GM18505 (cell line): ENCODE data around the gene RAB26.

Source experiments
- ATAC-seq: cut with Tn5 transposase; IDR thresholded peaks from one replicate; pipeline ENCODE4 v1.9.1; 2021; ENCODE audit not compliant: unreplicated experiment
- POLR2A ChIP-seq: IDR thresholded peaks from 4 replicates; pipeline ENCODE4 v1.6.1; 2011; ENCODE audit warnings: borderline replicate concordance; ENCODE audit not compliant: insufficient read depth, insufficient read length; ENCODE audit errors: extremely low read depth

Gene RAB26

GRCh38 chr16:2187212-2187611, 38.8 kb downstream of the RAB26 start:
- no peak for TF ChIP-seq POLR2A
- no peak for ATAC-seq

- no peak for ATAC-seq
- no peak for TF ChIP-seq POLR2A
Measured at GRCh38 chr16:2188395-2188794, 40.0 kb downstream of the RAB26 start.

- ATAC-seq: no peak
- TF ChIP-seq POLR2A: no peak
Measured at GRCh38 chr16:2189252-2189893, 40.9 kb downstream of the RAB26 start.

- no peak for ATAC-seq
Measured at GRCh38 chr16:2190002-2190658, 41.7 kb downstream of the RAB26 start.

GRCh38 chr16:2190659-2191445, 42.4 kb downstream of the RAB26 start:
- ATAC-seq: no peak
- TF ChIP-seq POLR2A: no peak

More at GRCh38 chr16:2190002-2190658, 41.7 kb downstream of the RAB26 start:
- TF ChIP-seq POLR2A: no peak

GRCh38 chr16:2191446-2191706, 43.0 kb downstream of the RAB26 start:
- no peak for ATAC-seq
- TF ChIP-seq POLR2A: no peak

- no peak for TF ChIP-seq POLR2A
- no peak for ATAC-seq
Measured at GRCh38 chr16:2194166-2194834, 45.9 kb downstream of the RAB26 start.

GRCh38 chr16:2194852-2195321, 46.5 kb downstream of the RAB26 start:
- ATAC-seq: no peak
- TF ChIP-seq POLR2A: no peak

- no peak for TF ChIP-seq POLR2A
- ATAC-seq: no peak
Measured at GRCh38 chr16:2195322-2196161, 47.1 kb downstream of the RAB26 start.

GRCh38 chr16:2196162-2196980, 47.9 kb downstream of the RAB26 start, which contains the start of gene CASKIN1:
Gene CASKIN1 (minus strand): TSS chr16:2196605. CDS start chr16:2196432, 173 bp downstream.
- ATAC-seq: no peak
- TF ChIP-seq POLR2A: no peak

- no peak for TF ChIP-seq POLR2A
- ATAC-seq: no peak
Measured at GRCh38 chr16:2196981-2197511, 48.6 kb downstream of the RAB26 start.

- no peak for ATAC-seq
- TF ChIP-seq POLR2A: no peak
Measured at GRCh38 chr16:2197765-2198164, 49.3 kb downstream of the RAB26 start.

- no peak for TF ChIP-seq POLR2A
- ATAC-seq: no peak
Measured at GRCh38 chr16:2198283-2198682, 49.9 kb downstream of the RAB26 start.
